Neural progenitor cell (in vitro differentiated cells): ENCODE results near the gene LRP1-AS. TPM values are rescaled to one million over a fixed set of nuclear protein-coding genes. Genes with fewer than 3 reads are reported as not detected.
A peak's percentile ranks its signal among the peaks of the same experiment; 100 is the strongest.
"Not testable (repeated sequence)": the region's sequence is repeated elsewhere in the genome, so short reads cannot be mapped to it uniquely, and the experiment has no call there.

ENCODE experiments used
- DNase-seq: peaks from one replicate; pipeline ENCODE4 v3.0.0-alpha.2; 2016; ENCODE audit warnings: low spot score
- H2AFZ ChIP-seq: fragments of 200-600 bp; sonication (generic); replicated peaks from 2 replicates; pipeline ENCODE4 v1.6.1; 2016; ENCODE audit warnings: antibody characterized with exemption
- H3F3A ChIP-seq: fragments of 200-600 bp; sonication (generic); 2 replicates; pipeline ENCODE4 v1.6.1; 2016; ENCODE audit warnings: antibody characterized with exemption, low read depth
- H3K27ac ChIP-seq: fragments of 200-600 bp; sonication (generic); 2 replicates; pipeline ENCODE4 v1.5.1; 2016; ENCODE audit warnings: mild to moderate bottlenecking
- H3K27me3 ChIP-seq: fragments of 200-600 bp; sonication (generic); 2 replicates; pipeline ENCODE4 v1.6.1; 2016; ENCODE audit warnings: mild to moderate bottlenecking, moderate library complexity
- H3K36me3 ChIP-seq: fragments of 200-600 bp; sonication (generic); 2 replicates; pipeline ENCODE4 v1.5.1; 2016
- H3K4me1 ChIP-seq: fragments of 200-600 bp; sonication (generic); 2 replicates; pipeline ENCODE4 v1.6.1; 2016; ENCODE audit warnings: mixed run types
- H3K4me2 ChIP-seq: fragments of 200-600 bp; sonication (generic); 2 replicates; pipeline ENCODE4 v1.6.1; 2016
- H3K4me3 ChIP-seq: fragments of 200-600 bp; sonication (generic); 2 replicates; pipeline ENCODE4 v1.5.1; 2016
- H3K79me2 ChIP-seq: fragments of 200-600 bp; sonication (generic); 2 replicates; pipeline ENCODE4 v1.6.1; 2016; ENCODE audit warnings: low read depth
- H3K9ac ChIP-seq: fragments of 200-600 bp; sonication (generic); 2 replicates; pipeline ENCODE4 v1.6.1; 2016
- H3K9me3 ChIP-seq: fragments of 200-600 bp; sonication (generic); 2 replicates; pipeline ENCODE4 v1.5.1; 2016; ENCODE audit warnings: low read depth
- H4K20me1 ChIP-seq: fragments of 200-600 bp; sonication (generic); 2 replicates; pipeline ENCODE4 v1.6.1; 2016; ENCODE audit warnings: low read depth
- H3K27ac Mint-ChIP-seq: 3 replicates; pipeline ENCODE4 v1.8.0; 2021; ENCODE audit warnings: mixed read lengths
- H3K27me3 Mint-ChIP-seq: 2 replicates; pipeline ENCODE4 v1.8.0; 2022; ENCODE audit warnings: low read depth, mild to moderate bottlenecking, inconsistent platforms, moderate library complexity, mixed read lengths; ENCODE audit not compliant: insufficient read depth
- H3K36me3 Mint-ChIP-seq: 3 replicates; pipeline ENCODE4 v1.8.0; 2021; ENCODE audit warnings: mixed read lengths
- H3K4me1 Mint-ChIP-seq: 3 replicates; pipeline ENCODE4 v1.8.0; 2021; ENCODE audit warnings: mixed read lengths
- H3K4me3 Mint-ChIP-seq: 3 replicates; pipeline ENCODE4 v1.8.0; 2021; ENCODE audit warnings: mild to moderate bottlenecking, moderate library complexity, mixed read lengths
- H3K9me3 Mint-ChIP-seq: 3 replicates; pipeline ENCODE4 v1.8.0; 2020; ENCODE audit warnings: mixed read lengths
- CTCF ChIP-seq: fragments of 200-600 bp; sonication (generic); IDR thresholded peaks from 2 replicates; pipeline ENCODE4 v1.5.1; 2017; ENCODE audit warnings: antibody characterized with exemption, mild to moderate bottlenecking
- EZH2 ChIP-seq: fragments of 200-600 bp; sonication (generic); IDR thresholded peaks from 2 replicates; pipeline ENCODE4 v1.6.1; 2017; ENCODE audit warnings: antibody characterized with exemption, mild to moderate bottlenecking, moderate library complexity
- EZH2phosphoT487 ChIP-seq: fragments of 200-600 bp; sonication (generic); IDR thresholded peaks from 2 replicates; pipeline ENCODE4 v1.6.1; 2017; ENCODE audit warnings: antibody characterized with exemption
- total RNA-seq: library from RNA; depleted of rRNA; stranded (reverse); fragments of >200 nt; gene quantifications from 2 replicates; pipeline ENCODE4 v1.2.3, GENCODE V29; 2015; ENCODE audit warnings: low replicate concordance

The LRP1-AS gene
- total RNA-seq, 1 donor from 2014 or later, result not detected

- Histone ChIP-seq H3K27ac (no peak overlapping the region), H2AFZ (no peak overlapping the region), H3K36me3 (no peaks in the 10 kb centered on the region), H3K9me3 (no peaks in the 10 kb centered on the region), H4K20me1 (peaks cover under 1% of the 10 kb centered on the region), H3K4me2 (no peak overlapping the region), H3K4me3 (no peak overlapping the region), H3K4me1 (no peaks in the 10 kb centered on the region), H3F3A (peaks cover 18% of the 10 kb centered on the region), H3K79me2 (peaks cover 11% of the 10 kb centered on the region), H3K27me3 (no peaks in the 10 kb centered on the region), H3K9ac (no peak overlapping the region)
- H3K36me3 Mint-ChIP-seq, result no peaks in the 10 kb centered on the region
- H3K4me3 Mint-ChIP-seq, result peak overlapping the region; percentile 27
- TF ChIP-seq CTCF (peak; percentile 92), EZH2phosphoT487 (no peak), EZH2 (peak; percentile 28)
- DNase-seq, result peak; percentile 83
- H3K9me3 Mint-ChIP-seq, result peaks cover 2% of the 10 kb centered on the region
- no peak overlapping the region for H3K27ac Mint-ChIP-seq
- peaks cover 10% of the 10 kb centered on the region for H3K4me1 Mint-ChIP-seq
- H3K27me3 Mint-ChIP-seq, result peaks cover 14% of the 10 kb centered on the region
Observed at GRCh38 chr12:57124261-57124877, 23.1 kb downstream of the LRP1-AS start.

- Histone ChIP-seq H2AFZ (no peak overlapping the region), H3K4me3 (no peak overlapping the region)
- DNase-seq, result no peak
Observed at GRCh38 chr12:57123813-57124212, 23.6 kb downstream of the LRP1-AS start.

GRCh38 chr12:57120718-57121117, 26.7 kb downstream of the LRP1-AS start:
- H3K27me3 Mint-ChIP-seq, result peaks cover 10% of the 10 kb centered on the region
- H3K4me1 Mint-ChIP-seq, H3K9me3 ChIP-seq, H3K27me3 ChIP-seq, H3K27ac ChIP-seq, H4K20me1 ChIP-seq, H3K79me2 ChIP-seq, H3K36me3 ChIP-seq, H3K9me3 Mint-ChIP-seq, H3K36me3 Mint-ChIP-seq, H3K4me2 ChIP-seq, H3K4me3 ChIP-seq, H3K27ac Mint-ChIP-seq, H2AFZ ChIP-seq, DNase-seq, H3K4me1 ChIP-seq, H3F3A ChIP-seq, H3K9ac ChIP-seq, H3K4me3 Mint-ChIP-seq: not testable (repeated sequence)

More at GRCh38 chr12:57123813-57124212, 23.6 kb downstream of the LRP1-AS start:
- Mint-ChIP-seq H3K9me3 (peaks cover 2% of the 10 kb centered on the region), H3K27me3 (peaks cover 14% of the 10 kb centered on the region), H3K4me3 (peak overlapping the region; percentile 4), H3K27ac (no peak overlapping the region), H3K36me3 (no peaks in the 10 kb centered on the region), H3K4me1 (peaks cover 10% of the 10 kb centered on the region)
- H3K9me3 ChIP-seq, result no peaks in the 10 kb centered on the region
- H3K36me3 ChIP-seq, result no peaks in the 10 kb centered on the region
- H3K27me3 ChIP-seq, result no peaks in the 10 kb centered on the region
- no peak overlapping the region for H3K9ac ChIP-seq
- H3F3A ChIP-seq, result peaks cover 18% of the 10 kb centered on the region
- no peaks in the 10 kb centered on the region for H4K20me1 ChIP-seq
- no peak overlapping the region for H3K4me2 ChIP-seq
- no peaks in the 10 kb centered on the region for H3K4me1 ChIP-seq
- H3K27ac ChIP-seq, result no peak overlapping the region
- TF ChIP-seq CTCF (no peak), EZH2 (no peak), EZH2phosphoT487 (no peak)
- peaks cover 5% of the 10 kb centered on the region for H3K79me2 ChIP-seq

GRCh38 chr12:57119294-57120085, 27.9 kb downstream of the LRP1-AS start:
- Histone ChIP-seq H3K9ac (no peak overlapping the region), H3K4me1 (no peaks in the 10 kb centered on the region), H3K4me2 (no peak overlapping the region), H3K36me3 (no peaks in the 10 kb centered on the region), H3K27me3 (no peaks in the 10 kb centered on the region), H3K4me3 (no peak overlapping the region), H3K27ac (no peak overlapping the region), H4K20me1 (no peaks in the 10 kb centered on the region), H3F3A (no peaks in the 10 kb centered on the region), H3K79me2 (no peaks in the 10 kb centered on the region), H2AFZ (no peak overlapping the region), H3K9me3 (no peaks in the 10 kb centered on the region)
- H3K4me3 Mint-ChIP-seq, result no peak overlapping the region
- peaks cover 5% of the 10 kb centered on the region for H3K27me3 Mint-ChIP-seq
- H3K36me3 Mint-ChIP-seq, result no peaks in the 10 kb centered on the region
- H3K4me1 Mint-ChIP-seq, result no peaks in the 10 kb centered on the region
- no peak for DNase-seq
- H3K9me3 Mint-ChIP-seq, result peaks cover 2% of the 10 kb centered on the region
- no peak overlapping the region for H3K27ac Mint-ChIP-seq
- TF ChIP-seq EZH2 (no peak), EZH2phosphoT487 (no peak), CTCF (no peak)
